Fibroblast of skin of left biceps (primary cell): Measurements from ENCODE around the gene ALK.
"Not testable (repeated sequence)": the region's sequence is repeated elsewhere in the genome, so short reads cannot be mapped to it uniquely, and the experiment has no call there.

Experiments
- DNase-seq, 2 experiments: peaks; one replicate each; pipeline ENCODE4 v3.0.0-alpha.2; 2013; ENCODE audit warnings: low read depth in 2 of 2

Gene ALK

GRCh38 chr2:29247336-29247914, 674.0 kb downstream of the ALK start:
- no peak for DNase-seq

- no peak for DNase-seq
These were observed 674.7 kb downstream of the ALK start for GRCh38 chr2:29246383-29247300.

- no peak for DNase-seq
These were observed 675.5 kb downstream of the ALK start for GRCh38 chr2:29245742-29246382.

GRCh38 chr2:29245035-29245741, 676.2 kb downstream of the ALK start:
- DNase-seq, result not testable (repeated sequence)

GRCh38 chr2:29242621-29243375, 678.6 kb downstream of the ALK start:
- DNase-seq, result no peak

- no peak for DNase-seq
These were observed 679.3 kb downstream of the ALK start for GRCh38 chr2:29241955-29242565.

GRCh38 chr2:29241341-29241740, 680.0 kb downstream of the ALK start:
- DNase-seq, result no peak

GRCh38 chr2:29240601-29241000, 680.8 kb downstream of the ALK start:
- no peak for DNase-seq

- no peak for DNase-seq
These were observed 682.0 kb downstream of the ALK start for GRCh38 chr2:29239209-29239960.

- no peak for DNase-seq
These were observed 682.9 kb downstream of the ALK start for GRCh38 chr2:29238497-29238896.

GRCh38 chr2:29236074-29236473, 685.3 kb downstream of the ALK start:
- DNase-seq, result no peak

GRCh38 chr2:29235411-29235810, 686.0 kb downstream of the ALK start:
- no peak for DNase-seq

GRCh38 chr2:29233428-29233827, 688.0 kb downstream of the ALK start:
- no peak for DNase-seq

GRCh38 chr2:29232041-29232440, 689.3 kb downstream of the ALK start:
- DNase-seq, result no peak

- DNase-seq, result no peak
These were observed 691.7 kb downstream of the ALK start for GRCh38 chr2:29229640-29230039.

GRCh38 chr2:29228947-29229346, 692.4 kb downstream of the ALK start:
- no peak for DNase-seq

GRCh38 chr2:29227935-29228675, 693.3 kb downstream of the ALK start:
- DNase-seq, result peak; percentile 19 to 23

GRCh38 chr2:29226808-29227207, 694.6 kb downstream of the ALK start:
- DNase-seq, result no peak

- no peak for DNase-seq
These were observed 695.0 kb downstream of the ALK start for GRCh38 chr2:29226375-29226774.
